NCI-H2171 (cell line): ENCODE results near the gene SYNGR4.

Experiments
- DNase-seq: peaks from one replicate; lab custom pipeline; 2025; lab: John Stamatoyannopoulos, UW

Gene SYNGR4

GRCh38 chr19:48341515-48342413 is 22.4 kb upstream of the SYNGR4 start:
- no peak for DNase-seq

GRCh38 chr19:48342414-48342738 is 21.8 kb upstream of the SYNGR4 start:
- DNase-seq = no peak

- DNase-seq = no peak
Observed at GRCh38 chr19:48342841-48343540, 21.2 kb upstream of the SYNGR4 start.

GRCh38 chr19:48344892-48345291 is 19.3 kb upstream of the SYNGR4 start:
- peak; percentile 71 for DNase-seq

- DNase-seq = no peak
Observed at GRCh38 chr19:48346191-48346590, 18.0 kb upstream of the SYNGR4 start.

GRCh38 chr19:48348045-48348444 is 16.1 kb upstream of the SYNGR4 start:
- DNase-seq = no peak

GRCh38 chr19:48348737-48349136 is 15.4 kb upstream of the SYNGR4 start:
- no peak for DNase-seq

GRCh38 chr19:48350856-48351255 is 13.3 kb upstream of the SYNGR4 start:
- peak; percentile 84 for DNase-seq

GRCh38 chr19:48351341-48351752 is 12.8 kb upstream of the SYNGR4 start:
- DNase-seq = peak; percentile 79

GRCh38 chr19:48353677-48354076 is 10.5 kb upstream of the SYNGR4 start:
- no peak for DNase-seq

GRCh38 chr19:48354332-48354992 is 9.7 kb upstream of the SYNGR4 start:
- no peak for DNase-seq

- no peak for DNase-seq
Observed at GRCh38 chr19:48355365-48355954, 8.7 kb upstream of the SYNGR4 start.

- DNase-seq = no peak
Observed at GRCh38 chr19:48359123-48359522, 5.0 kb upstream of the SYNGR4 start.

- no peak for DNase-seq
Observed at GRCh38 chr19:48361912-48362311, 2.3 kb upstream of the SYNGR4 start.

- peak; percentile 98 for DNase-seq
Observed at GRCh38 chr19:48362716-48363499, 1.3 kb upstream of the SYNGR4 start.

- no peak for DNase-seq
Observed at GRCh38 chr19:48363500-48363809, 712 bp upstream of the SYNGR4 start.

GRCh38 chr19:48364598-48365348 is 606 bp downstream of the SYNGR4 start:
- DNase-seq = no peak

GRCh38 chr19:48365602-48366001 is 1.4 kb downstream of the SYNGR4 start:
- no peak for DNase-seq

- DNase-seq = no peak
Observed at GRCh38 chr19:48367855-48368254, 3.7 kb downstream of the SYNGR4 start.

GRCh38 chr19:48368936-48369335 is 4.8 kb downstream of the SYNGR4 start:
- DNase-seq = peak; percentile 81

- DNase-seq = no peak
Observed at GRCh38 chr19:48370955-48371354, 6.8 kb downstream of the SYNGR4 start.
